HS-5 (cell line): Measurements from ENCODE around the gene NRG4.
"Not testable (repeated sequence)": the region's sequence is repeated elsewhere in the genome, so short reads cannot be mapped to it uniquely, and the experiment has no call there.

Experiments used
- DNase-seq: peaks from one replicate; pipeline ENCODE4 v3.0.0-alpha.2; 2012; ENCODE audit warnings: low read depth

Gene NRG4

GRCh38 chr15:75992897-75993296, 19.3 kb downstream of the NRG4 start:
- DNase-seq: no peak

GRCh38 chr15:75989875-75990274, 22.3 kb downstream of the NRG4 start:
- DNase-seq: no peak

- no peak for DNase-seq
These were observed 23.2 kb downstream of the NRG4 start for GRCh38 chr15:75989045-75989444.

GRCh38 chr15:75985971-75986370, 26.3 kb downstream of the NRG4 start:
- DNase-seq: no peak

GRCh38 chr15:75984706-75985105, 27.5 kb downstream of the NRG4 start:
- not testable (repeated sequence) for DNase-seq

GRCh38 chr15:75982468-75982867, 29.8 kb downstream of the NRG4 start:
- no peak for DNase-seq

- no peak for DNase-seq
These were observed 30.9 kb downstream of the NRG4 start for GRCh38 chr15:75981149-75981815.

GRCh38 chr15:75976766-75977165, 35.5 kb downstream of the NRG4 start:
- DNase-seq: not testable (repeated sequence)

- DNase-seq: peak; percentile 32
These were observed 46.2 kb downstream of the NRG4 start for GRCh38 chr15:75966073-75966472.

- no peak for DNase-seq
These were observed 50.9 kb downstream of the NRG4 start for GRCh38 chr15:75961331-75961730.

GRCh38 chr15:75955720-75956119, 56.5 kb downstream of the NRG4 start:
- no peak for DNase-seq

GRCh38 chr15:75952525-75952924, 59.7 kb downstream of the NRG4 start:
- no peak for DNase-seq

- DNase-seq: no peak
These were observed 63.4 kb downstream of the NRG4 start for GRCh38 chr15:75948761-75949296.

GRCh38 chr15:75947092-75947491, 65.1 kb downstream of the NRG4 start:
- DNase-seq: peak; percentile 63

- no peak for DNase-seq
These were observed 66.3 kb downstream of the NRG4 start for GRCh38 chr15:75945953-75946352.

GRCh38 chr15:75943713-75944215, 68.5 kb downstream of the NRG4 start:
- no peak for DNase-seq

GRCh38 chr15:75943246-75943645, 69.0 kb downstream of the NRG4 start:
- no peak for DNase-seq

GRCh38 chr15:75942464-75942863, 69.8 kb downstream of the NRG4 start:
- DNase-seq: no peak

GRCh38 chr15:75930866-75931265, 81.4 kb downstream of the NRG4 start:
- no peak for DNase-seq

GRCh38 chr15:75929799-75930565, 82.2 kb downstream of the NRG4 start:
- no peak for DNase-seq

- DNase-seq: no peak
These were observed 83.3 kb downstream of the NRG4 start for GRCh38 chr15:75928680-75929608.

GRCh38 chr15:75927601-75928000, 84.6 kb downstream of the NRG4 start:
- no peak for DNase-seq
